Activated CD8-positive, alpha-beta memory T cell treated with anti-CD3 and anti-CD28 coated beads, Interleukin-2, amount 50 U/mL, for 1 hour (primary cell): ENCODE results near the gene LURAP1L.

Experiments
- DNase-seq: peaks from one replicate; pipeline ENCODE4 v3.0.0-alpha.2; 2020; ENCODE audit errors: extremely low read depth

Gene LURAP1L

GRCh38 chr9:12776513-12777055 is 1.8 kb downstream of the LURAP1L start:
- DNase-seq, result no peak

DNA sequence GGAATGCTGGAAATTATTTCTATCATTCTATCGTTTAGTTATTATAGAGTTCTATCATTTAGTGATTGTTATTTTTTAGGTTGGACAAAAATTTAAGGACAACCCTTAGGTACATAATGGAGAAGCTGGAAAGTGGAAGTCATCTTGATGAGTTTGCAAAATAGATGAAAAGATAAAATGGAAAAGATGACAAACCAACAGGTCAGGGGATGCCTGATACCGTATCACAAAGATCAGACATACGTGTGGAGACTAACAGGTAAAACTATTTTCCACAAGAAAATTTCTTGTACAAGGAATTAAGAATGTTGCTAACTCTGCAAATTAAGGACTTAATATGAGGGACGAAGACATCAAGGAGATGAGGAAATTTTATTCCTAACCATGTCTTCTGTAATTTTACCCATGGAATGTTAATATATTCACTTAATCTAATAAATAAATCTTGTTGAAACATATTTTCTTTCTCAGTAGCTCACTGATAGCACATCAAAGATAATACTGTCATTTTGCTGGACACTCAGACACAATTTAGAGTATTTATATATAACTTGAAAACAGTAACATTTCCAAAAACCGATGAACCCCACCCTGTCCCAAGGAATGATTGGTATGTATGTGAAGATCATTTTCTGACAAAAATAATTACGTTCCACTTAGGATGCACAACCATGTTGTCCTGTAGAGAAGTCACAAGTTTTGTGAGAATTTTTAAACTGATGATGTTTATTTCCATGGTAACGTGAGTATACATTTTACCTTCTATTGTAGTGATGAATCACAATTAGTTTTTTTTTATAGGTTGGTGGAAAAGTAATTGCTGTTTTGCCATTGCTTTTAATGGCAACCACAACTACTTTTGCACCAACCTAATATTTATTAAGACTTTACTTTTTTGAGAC is 2.6 kb downstream of the LURAP1L start:
- no peak for DNase-seq

- DNase-seq, result no peak
Observed at GRCh38 chr9:12778389-12778788, 3.6 kb downstream of the LURAP1L start.

GRCh38 chr9:12781226-12781733 is 6.5 kb downstream of the LURAP1L start:
- no peak for DNase-seq

DNA sequence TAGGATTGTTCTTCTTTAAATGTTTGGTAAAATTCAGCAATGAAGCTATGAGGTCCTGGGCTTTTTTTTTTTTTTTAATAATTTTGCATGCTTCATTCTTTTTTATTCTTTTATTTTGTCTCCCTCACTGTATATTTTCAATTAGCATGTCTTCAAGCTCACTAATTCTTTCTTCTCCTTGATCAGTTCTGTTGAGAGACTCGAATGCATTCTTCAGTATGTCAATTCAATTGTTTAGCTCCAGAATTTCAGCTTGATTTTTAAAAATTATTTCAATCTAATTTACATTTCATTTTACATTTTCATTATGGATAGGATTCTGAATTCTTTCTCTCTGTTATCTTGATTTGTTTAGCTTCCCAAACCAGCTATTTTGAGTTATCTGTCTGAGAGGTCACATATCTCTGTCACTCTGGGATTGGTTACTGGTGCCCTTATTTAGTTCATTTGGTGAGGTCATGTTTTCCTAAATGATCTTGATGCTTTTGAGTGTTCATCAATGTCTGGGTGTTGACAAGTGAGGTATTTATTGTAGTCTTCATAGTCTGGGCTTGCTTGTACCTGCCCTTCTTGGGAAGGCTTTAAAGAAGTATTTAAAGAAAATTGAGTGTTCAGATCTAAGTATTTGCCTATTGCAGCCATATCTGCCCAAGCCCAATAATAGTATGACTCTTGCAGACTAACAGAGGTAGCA is 9.1 kb downstream of the LURAP1L start:
- no peak for DNase-seq

- no peak for DNase-seq
Observed at GRCh38 chr9:12784461-12785259, 9.8 kb downstream of the LURAP1L start.

DNA sequence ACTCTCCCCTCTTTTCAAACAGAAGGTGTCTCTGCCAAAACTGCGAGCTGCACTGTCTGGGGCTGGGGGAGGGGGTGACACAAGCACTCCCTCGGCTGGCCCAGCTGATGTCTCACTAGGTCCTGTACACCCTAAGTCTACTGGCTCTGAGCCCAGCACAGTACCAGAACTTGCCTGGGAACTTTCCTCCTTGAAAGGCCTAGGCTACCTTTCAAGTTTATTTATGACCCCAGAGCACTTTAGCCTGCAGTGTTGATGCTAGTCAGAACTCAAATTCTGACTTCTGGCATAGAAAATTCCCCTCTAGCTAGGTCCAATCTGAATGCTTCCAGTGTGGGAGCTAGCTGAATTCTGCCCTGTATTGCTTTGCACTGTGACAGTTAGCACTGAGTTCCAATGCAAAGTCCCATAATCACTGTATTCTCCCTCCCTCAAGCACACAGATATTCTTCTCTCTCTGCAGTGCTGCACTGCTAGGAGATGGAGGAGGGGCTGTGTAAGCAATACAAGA is 10.5 kb downstream of the LURAP1L start:
- DNase-seq, result no peak

- DNase-seq, result no peak
Observed at GRCh38 chr9:12785941-12786340, 11.1 kb downstream of the LURAP1L start.

DNA sequence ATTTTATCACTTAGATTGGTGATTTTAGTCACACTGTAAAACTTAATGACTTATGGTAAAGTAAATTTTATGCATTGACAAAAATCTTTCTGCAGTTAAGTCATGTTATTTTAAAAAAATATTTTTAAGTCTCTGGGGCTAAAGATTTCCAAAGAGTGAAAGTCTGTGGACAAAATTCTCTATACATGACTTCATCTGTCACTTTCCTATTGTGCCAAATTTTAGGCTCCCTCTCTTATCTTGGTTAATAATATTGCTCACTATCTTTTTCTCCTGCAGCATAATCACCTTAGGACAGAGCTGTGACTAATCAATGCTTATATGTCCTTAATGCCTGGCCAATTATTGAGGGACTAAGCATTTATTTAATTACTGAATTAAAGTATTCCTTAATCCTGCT is 15.2 kb downstream of the LURAP1L start:
- DNase-seq, result no peak

GRCh38 chr9:12790883-12791282 is 16.1 kb downstream of the LURAP1L start:
- no peak for DNase-seq

DNA sequence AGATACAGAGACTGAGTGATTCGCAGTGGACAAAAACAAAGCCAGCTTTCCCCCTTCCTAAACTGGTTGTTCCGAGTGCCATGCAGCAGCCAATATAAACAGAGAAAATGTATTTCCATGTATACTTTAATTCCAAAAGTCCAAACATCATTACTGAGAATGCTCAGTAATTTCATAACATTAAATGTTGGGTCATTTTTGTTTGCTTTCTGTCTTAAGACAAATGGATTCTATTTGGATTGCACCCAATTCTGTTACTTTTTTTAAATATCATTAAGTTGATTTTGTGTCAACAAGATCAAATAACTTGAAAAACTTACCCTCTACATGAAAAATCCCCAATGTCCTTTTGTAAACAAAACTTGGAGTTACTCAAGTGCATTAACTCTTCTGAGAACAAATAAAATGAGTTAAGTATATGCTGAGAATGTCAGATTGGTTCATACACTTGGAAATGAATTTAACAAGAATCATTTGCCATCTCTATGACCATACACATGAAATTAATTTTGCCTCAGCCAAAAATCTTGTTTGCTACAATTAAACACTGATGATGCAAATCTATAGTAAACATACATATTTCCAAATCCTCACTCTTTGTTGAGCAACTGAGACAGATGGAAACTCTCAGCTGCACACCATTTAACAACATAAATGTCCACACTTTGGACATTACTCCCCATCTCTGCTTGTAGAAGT is 19.4 kb downstream of the LURAP1L start:
- no peak for DNase-seq

DNA sequence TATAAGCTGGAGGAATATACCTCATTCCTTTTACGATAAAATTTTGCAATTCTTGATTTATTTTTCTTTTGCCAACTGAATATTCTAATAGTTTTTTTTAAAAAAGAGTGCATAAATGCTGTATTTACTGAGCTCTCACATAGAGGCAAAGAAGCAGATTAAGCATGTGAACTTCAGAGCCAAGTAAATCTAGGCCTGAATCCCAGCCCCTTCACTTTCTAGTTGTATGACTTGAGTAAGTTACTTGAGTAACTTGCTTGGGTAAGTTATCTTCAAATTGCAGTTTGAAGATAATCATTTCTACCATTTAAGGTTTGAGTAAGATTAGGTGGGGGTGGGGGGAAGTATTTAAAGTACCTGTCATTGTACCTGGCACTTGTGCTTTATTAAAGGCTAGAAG is 21.8 kb downstream of the LURAP1L start:
- no peak for DNase-seq

- DNase-seq, result no peak
Observed at GRCh38 chr9:12797037-12797436, 22.2 kb downstream of the LURAP1L start.

- DNase-seq, result no peak
Observed at GRCh38 chr9:12798066-12798770, 23.4 kb downstream of the LURAP1L start.

- DNase-seq, result no peak
Observed at GRCh38 chr9:12801187-12801586, 26.4 kb downstream of the LURAP1L start.

- DNase-seq, result no peak
Observed at GRCh38 chr9:12801663-12802062, 26.8 kb downstream of the LURAP1L start.

DNA sequence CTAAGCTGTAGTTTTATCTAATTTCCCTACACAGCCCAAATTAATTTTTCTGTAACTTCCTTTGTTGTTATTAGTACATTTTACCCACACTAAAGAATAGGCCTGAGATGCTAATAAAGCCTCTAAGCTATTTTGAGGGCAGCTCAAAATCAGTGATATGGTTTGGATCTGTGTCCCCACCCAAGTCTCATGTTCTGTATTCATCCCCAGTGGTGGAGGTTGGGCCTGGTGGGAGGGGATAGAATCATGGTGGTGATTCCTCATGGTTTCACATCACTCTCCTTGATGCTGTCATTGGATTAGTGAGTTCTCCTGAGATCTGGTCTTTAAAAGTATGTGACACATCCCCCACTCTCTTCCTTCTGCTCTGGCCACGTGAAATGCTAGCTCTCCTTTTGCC is 27.3 kb downstream of the LURAP1L start:
- no peak for DNase-seq

GRCh38 chr9:12808569-12808968 is 33.7 kb downstream of the LURAP1L start:
- DNase-seq, result no peak

GRCh38 chr9:12809720-12810119 is 34.9 kb downstream of the LURAP1L start:
- no peak for DNase-seq

DNA sequence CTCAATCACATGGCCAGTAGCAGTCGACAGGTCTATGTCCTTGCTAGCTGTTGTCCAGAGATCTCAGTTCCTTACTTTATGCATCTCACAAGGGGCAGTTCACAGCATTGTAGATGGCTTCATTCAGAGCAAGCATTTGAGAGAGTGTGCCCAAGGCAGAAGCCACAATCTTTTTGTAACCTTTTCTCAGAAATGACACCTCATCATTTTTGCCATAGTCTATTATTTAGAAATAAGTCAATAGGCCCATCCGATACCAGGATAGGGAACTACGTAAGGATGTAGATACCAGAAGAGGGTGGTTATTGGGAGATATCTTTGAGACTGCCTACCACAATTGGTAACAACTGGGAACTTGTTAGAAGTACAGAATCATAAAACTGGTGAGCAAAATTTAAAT is 37.1 kb downstream of the LURAP1L start:
- no peak for DNase-seq
